H9 (cell line): ENCODE measurements around the gene TPH1. TPM values are rescaled to one million over a fixed set of nuclear protein-coding genes. Genes with fewer than 3 reads are reported as not detected.

Experiments
- DNase-seq: peaks from one replicate; pipeline ENCODE4 v3.0.0-alpha.2; 2017
- H2AFZ ChIP-seq: one replicate; pipeline ENCODE4 v1.6.1; 2013; ENCODE audit warnings: mild to moderate bottlenecking, low read length, control low read depth, moderate library complexity
- H2AK5ac ChIP-seq: 2 replicates; pipeline ENCODE4 v1.6.1; 2013; ENCODE audit warnings: low read length, control low read depth, mixed read lengths; ENCODE audit not compliant: insufficient read length
- H2BK120ac ChIP-seq: one replicate; pipeline ENCODE4 v1.6.1; 2013; ENCODE audit warnings: low read depth, mild to moderate bottlenecking, low read length, control low read depth, inconsistent platforms; ENCODE audit not compliant: poor library complexity, severe bottlenecking
- H2BK12ac ChIP-seq: 2 replicates; pipeline ENCODE4 v1.6.1; 2013; ENCODE audit warnings: low read length, control low read depth, mixed read lengths, low read depth; ENCODE audit not compliant: insufficient read length
- H2BK15ac ChIP-seq: 2 replicates; pipeline ENCODE4 v1.6.1; 2013; ENCODE audit warnings: low read depth, low read length, control low read depth
- H2BK20ac ChIP-seq: one replicate; pipeline ENCODE4 v1.6.1; 2013; ENCODE audit warnings: low read depth, mild to moderate bottlenecking, low read length, control low read depth, inconsistent platforms; ENCODE audit not compliant: poor library complexity, severe bottlenecking
- H2BK5ac ChIP-seq: 2 replicates; pipeline ENCODE4 v1.6.1; 2013; ENCODE audit warnings: low read length, control low read depth, mixed read lengths; ENCODE audit not compliant: insufficient read length
- H3K14ac ChIP-seq: 2 replicates; pipeline ENCODE4 v1.6.1; 2013; ENCODE audit warnings: low read length, control low read depth; ENCODE audit not compliant: insufficient read depth
- H3K18ac ChIP-seq: 2 replicates; pipeline ENCODE4 v1.6.1; 2013; ENCODE audit warnings: low read depth, mild to moderate bottlenecking, mixed read lengths, low read length, control low read depth; ENCODE audit not compliant: insufficient read length
- H3K23ac ChIP-seq: 2 replicates; pipeline ENCODE4 v1.6.1; 2013; ENCODE audit warnings: low read length, control low read depth, mixed read lengths, low read depth; ENCODE audit not compliant: insufficient read length
- H3K23me2 ChIP-seq: 2 replicates; pipeline ENCODE4 v1.6.1; 2013; ENCODE audit warnings: low read depth, mild to moderate bottlenecking, mixed read lengths, low read length, control low read depth; ENCODE audit not compliant: insufficient read length, poor library complexity, severe bottlenecking
- H3K27ac ChIP-seq: 2 replicates; pipeline ENCODE4 v1.5.1; 2013; ENCODE audit warnings: low read length, control low read depth, mixed read lengths, low read depth; ENCODE audit not compliant: insufficient read length
- H3K27me3 ChIP-seq: 2 replicates; pipeline ENCODE4 v1.6.1; 2013; ENCODE audit warnings: low read length, control low read depth, inconsistent platforms; ENCODE audit not compliant: insufficient read depth
- H3K4ac ChIP-seq: 2 replicates; pipeline ENCODE4 v1.6.1; 2013; ENCODE audit warnings: low read depth, mild to moderate bottlenecking, control low read depth, inconsistent platforms, low read length, moderate library complexity
- H3K4me1 ChIP-seq: 2 replicates; pipeline ENCODE4 v1.6.1; 2013; ENCODE audit warnings: low read length, control low read depth, inconsistent platforms; ENCODE audit not compliant: insufficient read depth
- H3K4me2 ChIP-seq: 2 replicates; pipeline ENCODE4 v1.6.1; 2013; ENCODE audit warnings: low read length, control low read depth, mixed read lengths; ENCODE audit not compliant: insufficient read length, insufficient read depth
- H3K56ac ChIP-seq: 2 replicates; pipeline ENCODE4 v1.6.1; 2013; ENCODE audit warnings: low read depth, mild to moderate bottlenecking, mixed read lengths, low read length, control low read depth; ENCODE audit not compliant: insufficient read length
- H3K79me1 ChIP-seq: 2 replicates; pipeline ENCODE4 v1.6.1; 2013; ENCODE audit warnings: low read depth, mild to moderate bottlenecking, moderate library complexity, low read length, control low read depth, inconsistent platforms; ENCODE audit not compliant: insufficient read depth, poor library complexity, severe bottlenecking
- H3K79me2 ChIP-seq: 2 replicates; pipeline ENCODE4 v1.6.1; 2013; ENCODE audit warnings: low read length, control low read depth, inconsistent platforms; ENCODE audit not compliant: insufficient read depth
- H3K9ac ChIP-seq: 2 replicates; pipeline ENCODE4 v1.6.1; 2013; ENCODE audit warnings: low read length, control low read depth, mixed read lengths; ENCODE audit not compliant: insufficient read length; ENCODE audit errors: extremely low read depth
- H3K9me3 ChIP-seq: one replicate; pipeline ENCODE4 v1.6.1; 2013; ENCODE audit warnings: low read depth, low read length, inconsistent platforms; ENCODE audit not compliant: control insufficient read depth
- H3T11ph ChIP-seq: one replicate; pipeline ENCODE4 v1.6.1; 2013; ENCODE audit warnings: mild to moderate bottlenecking, low read length, control low read depth, inconsistent platforms
- H4K20me1 ChIP-seq: one replicate; pipeline ENCODE4 v1.6.1; 2013; ENCODE audit not compliant: control insufficient read depth, insufficient read length, insufficient read depth
- H4K5ac ChIP-seq: 2 replicates; pipeline ENCODE4 v1.6.1; 2013; ENCODE audit warnings: low read depth, mild to moderate bottlenecking, mixed read lengths, low read length, control low read depth; ENCODE audit not compliant: insufficient read length
- H4K8ac ChIP-seq: replicated peaks from 2 replicates; pipeline ENCODE4 v1.6.1; 2013; ENCODE audit warnings: low read length, control low read depth, mixed read lengths, low read depth; ENCODE audit not compliant: insufficient read length
- H4K91ac ChIP-seq: 2 replicates; pipeline ENCODE4 v1.6.1; 2013; ENCODE audit warnings: low read depth, mild to moderate bottlenecking, moderate library complexity, mixed read lengths, low read length, control low read depth; ENCODE audit not compliant: insufficient read length
- H3K27ac Mint-ChIP-seq, 3 experiments: 2 replicates in 2 of 3; 3 replicates in 1 of 3; pipeline ENCODE4 v1.8.0; 2020 to 2021; ENCODE audit warnings: mixed read lengths in 3 of 3, mild to moderate bottlenecking in 1 of 3, moderate library complexity in 1 of 3
- H3K27me3 Mint-ChIP-seq: 2 replicates; pipeline ENCODE4 v1.8.0; 2021; ENCODE audit warnings: low read depth, mild to moderate bottlenecking, moderate library complexity, mixed read lengths
- H3K36me3 Mint-ChIP-seq, 3 experiments: 2 replicates in 2 of 3; 3 replicates in 1 of 3; pipeline ENCODE4 v1.8.0; 2020 to 2021; ENCODE audit warnings: low read depth in 3 of 3, mixed read lengths in 3 of 3; ENCODE audit not compliant: insufficient read depth in 1 of 3
- H3K4me1 Mint-ChIP-seq, 2 experiments: 2 replicates each; pipeline ENCODE4 v1.8.0; 2020; ENCODE audit warnings: mixed read lengths in 2 of 2
- H3K4me3 Mint-ChIP-seq, 2 experiments: 2 replicates in 1 of 2; 3 replicates in 1 of 2; pipeline ENCODE4 v1.8.0; 2020 to 2021; ENCODE audit warnings: mild to moderate bottlenecking in 2 of 2, mixed read lengths in 2 of 2, moderate library complexity in 1 of 2
- H3K9me3 Mint-ChIP-seq, 2 experiments: 2 replicates in 1 of 2; 3 replicates in 1 of 2; pipeline ENCODE4 v1.8.0; 2020; ENCODE audit warnings: mild to moderate bottlenecking in 2 of 2, mixed read lengths in 2 of 2, moderate library complexity in 1 of 2
- WGBS: extraction: QIAGEN DNeasy Blood & Tissue Kit; methylation state at CpG from one replicate; pipeline ENCODE4 v1.1.7; 2013; ENCODE audit warnings: missing lambda C conversion rate, low lambda C conversion rate, mixed read lengths; ENCODE audit not compliant: insufficient read length; ENCODE audit errors: extremely low coverage; 5-methylcytosine and 5-hydroxymethylcytosine counted together
- total RNA-seq: library from RNA; stranded (reverse); gene quantifications from 2 replicates; pipeline ENCODE4 v1.2.1, GENCODE V29; 2021
- TF ChIP-seq, protein P1 (sequence below): fragments of 200-600 bp; sonication (generic); conservative IDR thresholded peaks from 3 replicates; pipeline ENCODE4 v1.8.0; 2021; ENCODE audit warnings: antibody characterized with exemption, mild to moderate bottlenecking

TPH1 gene
- total RNA-seq, 1 experiment from 2014 or later = 0.17 TPM

DNA sequence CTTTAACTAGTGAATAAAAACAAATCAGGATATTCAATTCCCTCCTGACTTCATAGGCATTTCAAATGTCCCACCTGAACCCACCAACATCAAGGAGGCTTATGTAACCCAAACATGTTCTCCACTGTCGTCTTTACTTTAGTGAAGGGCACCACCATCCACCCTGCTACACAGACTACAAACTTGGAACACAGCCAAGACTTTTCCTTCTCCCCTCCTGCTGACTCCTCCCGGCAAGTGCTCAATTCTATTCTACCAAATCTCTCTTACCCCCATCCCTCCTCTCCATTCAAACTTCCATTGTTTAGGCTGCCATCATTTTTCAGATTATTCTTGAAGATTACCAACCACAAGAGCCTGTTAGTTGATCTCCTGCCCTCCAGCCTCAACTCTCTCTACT lies 35.5 kb upstream of the TPH1 start:
- H3K27me3 ChIP-seq = no peaks in the 10 kb centered on the region
- no peak overlapping the region for H2BK120ac ChIP-seq
- no peak overlapping the region for H3K56ac ChIP-seq
- no peak overlapping the region for H2BK5ac ChIP-seq
- Mint-ChIP-seq H3K27ac (0 out of 7 replicates have a peak overlapping the region, but pooled peaks of 1 of the 3 experiments have one; percentile 1), H3K4me1 (peaks cover 0 to 4% of the 10 kb centered on the region in 2 experiments; a peak in 1 of 4 replicates), H3K27me3 (no peaks in the 10 kb centered on the region), H3K36me3 (peaks cover 33 to 65% (median 44%) of the 10 kb centered on the region in 3 experiments), H3K9me3 (no peaks in the 10 kb centered on the region), H3K4me3 (no peak overlapping the region)
- no peaks in the 10 kb centered on the region for H3K9me3 ChIP-seq
- H3K4ac ChIP-seq = no peak overlapping the region
- H3K18ac ChIP-seq = no peak overlapping the region
- no peak overlapping the region for H3K14ac ChIP-seq
- no peak overlapping the region for H2AFZ ChIP-seq
- H3K79me1 ChIP-seq = no peaks in the 10 kb centered on the region
- H2BK20ac ChIP-seq = no peak overlapping the region
- H3K9ac ChIP-seq = no peak overlapping the region
- no peaks in the 10 kb centered on the region for H3K23me2 ChIP-seq
- no peak overlapping the region for H3T11ph ChIP-seq
- H2BK12ac ChIP-seq = no peak overlapping the region
- no peaks in the 10 kb centered on the region for H4K20me1 ChIP-seq
- no peak for DNase-seq
- H2BK15ac ChIP-seq = no peak overlapping the region
- WGBS = 100% methylated on average over 1 of the region's 2 CpGs
- H2AK5ac ChIP-seq = no peak overlapping the region
- no peak overlapping the region for H3K23ac ChIP-seq
- no peak overlapping the region for H4K91ac ChIP-seq
- no peak overlapping the region for H4K8ac ChIP-seq
- no peak overlapping the region for H3K4me2 ChIP-seq
- TF ChIP-seq, protein P1, sequence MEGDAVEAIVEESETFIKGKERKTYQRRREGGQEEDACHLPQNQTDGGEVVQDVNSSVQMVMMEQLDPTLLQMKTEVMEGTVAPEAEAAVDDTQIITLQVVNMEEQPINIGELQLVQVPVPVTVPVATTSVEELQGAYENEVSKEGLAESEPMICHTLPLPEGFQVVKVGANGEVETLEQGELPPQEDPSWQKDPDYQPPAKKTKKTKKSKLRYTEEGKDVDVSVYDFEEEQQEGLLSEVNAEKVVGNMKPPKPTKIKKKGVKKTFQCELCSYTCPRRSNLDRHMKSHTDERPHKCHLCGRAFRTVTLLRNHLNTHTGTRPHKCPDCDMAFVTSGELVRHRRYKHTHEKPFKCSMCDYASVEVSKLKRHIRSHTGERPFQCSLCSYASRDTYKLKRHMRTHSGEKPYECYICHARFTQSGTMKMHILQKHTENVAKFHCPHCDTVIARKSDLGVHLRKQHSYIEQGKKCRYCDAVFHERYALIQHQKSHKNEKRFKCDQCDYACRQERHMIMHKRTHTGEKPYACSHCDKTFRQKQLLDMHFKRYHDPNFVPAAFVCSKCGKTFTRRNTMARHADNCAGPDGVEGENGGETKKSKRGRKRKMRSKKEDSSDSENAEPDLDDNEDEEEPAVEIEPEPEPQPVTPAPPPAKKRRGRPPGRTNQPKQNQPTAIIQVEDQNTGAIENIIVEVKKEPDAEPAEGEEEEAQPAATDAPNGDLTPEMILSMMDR = no peak
- H3K4me1 ChIP-seq = no peaks in the 10 kb centered on the region
- H4K5ac ChIP-seq = no peak overlapping the region
- H3K79me2 ChIP-seq = no peaks in the 10 kb centered on the region
- no peak overlapping the region for H3K27ac ChIP-seq
